Stimulated activated naive CD8-positive, alpha-beta T cell treated with anti-CD3 and anti-CD28 coated beads, Interleukin-15, Interleukin-2, amounts not matched to agents 100 U/mL and 50 U/mL, for 24 hours (primary cell): ENCODE data around the gene C20orf204.
"Not testable (repeated sequence)": the region's sequence is repeated elsewhere in the genome, so short reads cannot be mapped to it uniquely, and the experiment has no call there.

Experiments
- ATAC-seq: fragments of 150-1000 bp; cut with Tn5 transposase; one replicate; pipeline ENCODE4 v1.10.0; 2021
- DNase-seq: peaks from one replicate; pipeline ENCODE4 v3.0.0; 2021

The C20orf204 gene

GRCh38 chr20:64083804-64084684 lies 48.1 kb downstream of the C20orf204 start, which contains the start of gene LKAAEAR1:
TSS of gene LKAAEAR1 (minus strand) at chr20:64084398. CDS start at chr20:64084219, 179 bp downstream.
- DNase-seq (no peak), ATAC-seq (no peak)

DNA sequence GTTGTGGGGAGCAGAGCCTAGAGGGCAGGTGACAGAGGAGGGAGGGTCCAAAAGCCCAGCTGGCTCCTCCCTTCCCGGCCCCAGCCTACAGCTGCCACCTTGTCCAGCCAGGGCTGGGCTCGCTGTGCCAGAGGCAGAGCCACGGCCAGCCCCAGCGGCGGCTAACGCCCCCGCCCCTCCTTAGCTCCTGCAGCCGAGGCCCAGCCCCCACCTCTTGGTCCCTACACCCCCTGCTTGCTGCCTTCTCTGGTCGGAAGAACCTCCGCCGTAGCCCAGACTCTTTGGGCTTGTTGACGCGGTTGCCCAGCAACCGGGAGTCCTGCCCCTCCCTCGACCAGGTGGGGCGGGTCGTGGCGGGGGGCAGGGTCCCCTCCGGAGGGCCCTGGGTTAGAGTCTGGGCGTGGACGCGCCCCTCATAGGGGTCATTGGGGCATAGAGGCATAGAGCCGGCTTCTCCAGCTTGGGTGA lies 48.7 kb downstream of the C20orf204 start:
- DNase-seq (no peak), ATAC-seq (no peak)

- no peak for DNase-seq
- no peak for ATAC-seq
These were observed 50.8 kb downstream of the C20orf204 start for GRCh38 chr20:64086801-64087200.

DNA sequence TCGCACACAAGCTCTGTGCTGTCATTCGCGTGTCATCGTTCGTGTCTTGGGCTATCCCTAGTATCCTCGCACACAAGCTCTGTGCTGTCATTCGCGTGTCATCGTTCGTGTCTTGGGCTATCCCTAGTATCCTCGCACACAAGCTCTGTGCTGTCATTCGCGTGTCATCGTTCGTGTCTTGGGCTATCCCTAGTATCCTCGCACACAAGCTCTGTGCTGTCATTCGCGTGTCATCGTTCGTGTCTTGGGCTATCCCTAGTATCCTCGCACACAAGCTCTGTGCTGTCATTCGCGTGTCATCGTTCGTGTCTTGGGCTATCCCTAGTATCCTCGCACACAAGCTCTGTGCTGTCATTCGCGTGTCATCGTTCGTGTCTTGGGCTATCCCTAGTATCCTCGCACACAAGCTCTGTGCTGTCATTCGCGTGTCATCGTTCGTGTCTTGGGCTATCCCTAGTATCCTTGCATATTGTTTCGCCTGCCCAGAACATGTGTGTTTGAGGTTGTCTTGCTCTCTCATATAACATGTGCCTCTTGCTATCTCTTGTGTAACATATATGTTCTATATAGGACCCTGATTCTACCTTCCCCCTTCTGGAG lies 51.3 kb downstream of the C20orf204 start:
- not testable (repeated sequence) for DNase-seq, ATAC-seq

DNA sequence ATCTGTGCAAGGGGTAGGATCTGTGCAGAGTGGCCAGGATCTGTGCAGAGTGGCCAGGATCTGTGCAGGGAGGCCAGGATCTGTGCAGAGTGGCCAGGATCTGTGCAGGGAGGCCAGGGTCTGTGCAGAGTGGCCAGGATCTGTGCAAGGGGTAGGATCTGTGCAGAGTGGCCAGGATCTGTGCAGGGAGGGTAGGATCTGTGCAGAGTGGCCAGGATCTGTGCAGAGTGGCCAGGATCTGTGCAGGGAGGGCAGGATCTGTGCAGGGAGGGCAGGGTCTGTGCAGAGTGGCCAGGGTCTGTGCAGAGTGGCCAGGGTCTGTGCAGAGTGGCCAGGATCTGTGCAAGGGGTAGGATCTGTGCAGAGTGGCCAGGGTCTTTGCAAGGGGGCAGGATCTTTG lies 52.6 kb downstream of the C20orf204 start:
- not testable (repeated sequence) for DNase-seq, ATAC-seq
